Sigmoid colon (tissue), 7 donors: ENCODE data around the gene CLCN7. TPM values are rescaled to one million over a fixed set of nuclear protein-coding genes. Genes with fewer than 3 reads are reported as not detected.

ENCODE experiments used
- DNase-seq: peaks from one replicate; pipeline ENCODE4 v3.0.0-alpha.2; 2019
- H3K27ac ChIP-seq, 4 donors: fragments of 200-600 bp; sonication (generic); one replicate each; pipeline ENCODE4 v1.5.1; 2016 to 2019; ENCODE audit warnings: mild to moderate bottlenecking in 1 of 4
- H3K27me3 ChIP-seq, 3 donors: fragments of 200-600 bp; sonication (generic); one replicate each; pipeline ENCODE4 v1.5.1; 2019; ENCODE audit warnings: mild to moderate bottlenecking in 1 of 3
- H3K36me3 ChIP-seq, 4 donors: fragments of 200-600 bp; sonication (generic); one replicate each; pipeline ENCODE4 v1.5.1; 2016 to 2019
- H3K4me1 ChIP-seq, 4 donors: fragments of 200-600 bp; sonication (generic); one replicate each; pipeline ENCODE4 v1.5.1; 2017 to 2019
- H3K4me3 ChIP-seq, 4 donors: fragments of 200-600 bp; sonication (generic); one replicate each; pipeline ENCODE4 v1.5.1; 2017 to 2019; ENCODE audit warnings: mild to moderate bottlenecking in 2 of 4, moderate library complexity in 1 of 4
- H3K9me3 ChIP-seq, 4 donors: fragments of 200-600 bp in 3 of 4; sonication (generic) in 3 of 4; one replicate each; pipeline versions ENCODE4 v1.5.1 to v1.6.1; 2013 to 2019
- CTCF ChIP-seq, 4 experiments: fragments of 450-650 bp in 3 of 4; fragments of 200-600 bp in 1 of 4; IDR thresholded peaks; one replicate each; pipeline ENCODE4 v1.5.1; 2016 to 2019; ENCODE audit warnings: antibody characterized with exemption in 4 of 4, mild to moderate bottlenecking in 3 of 4, moderate library complexity in 2 of 4
- EP300 ChIP-seq, 4 donors: sonication (generic); formaldehyde crosslinking; IDR thresholded peaks; one replicate each; pipeline ENCODE4 v1.6.1; 2017; ENCODE audit warnings: antibody characterized with exemption in 4 of 4
- POLR2A ChIP-seq, 2 donors: fragments of 450-650 bp; IDR thresholded peaks; one replicate each; pipeline ENCODE4 v1.6.1; 2016; ENCODE audit warnings: antibody characterized with exemption in 2 of 2, mild to moderate bottlenecking in 2 of 2, moderate library complexity in 2 of 2
- POLR2AphosphoS5 ChIP-seq, 4 donors: sonication (generic); formaldehyde crosslinking; IDR thresholded peaks; one replicate each; pipeline ENCODE4 v1.6.1; 2017; ENCODE audit warnings: antibody characterized with exemption in 4 of 4
- WGBS, 2 donors: extraction: QIAGEN DNeasy Blood & Tissue Kit; methylation state at CpG; one replicate each; pipeline ENCODE4 v1.1.7; 2013; 5-methylcytosine and 5-hydroxymethylcytosine counted together
- intact Hi-C: fragments of 100-400 bp; cut with DNase I; formaldehyde crosslinking; loops from one replicate; pipeline ENCODE4 v1.15.1; 2023
- polyA plus RNA-seq, 3 donors: library from polyadenylated mRNA; stranded (reverse); fragments of 200-250 nt; gene quantifications; one replicate each; pipeline ENCODE4 v1.2.3, GENCODE V29; 2013
- total RNA-seq, 4 donors: library from RNA; depleted of rRNA; stranded (reverse); fragments of >200 nt; gene quantifications; one replicate each; pipeline ENCODE4 v1.1.0, GENCODE V29; 2016
- donor health status: healthy with polysubstance abuse.
- donor health status: Bipolar disorder and iron deficiency.
- donor health status: healthy.

The CLCN7 gene
- total and polyA plus RNA-seq, 7 donors, result 4.2 to 78.7 (median 38.7) TPM

GRCh38 chr16:1459967-1460366 is 14.9 kb downstream of the CLCN7 start:
- Histone ChIP-seq H3K4me3 (no peak overlapping the region), H3K9me3 (no peaks in the 10 kb centered on the region), H3K4me1 (peaks cover 0 to 21% (median 9%) of the 10 kb centered on the region in 4 donors), H3K36me3 (peaks cover 19 to 77% (median 20%) of the 10 kb centered on the region in 4 donors), H3K27me3 (no peaks in the 10 kb centered on the region), H3K27ac (peak overlapping the region in 2 of 4 donors; percentile 66 to 80)
- no peak for TF ChIP-seq POLR2AphosphoS5 (IDR thresholded peaks at IDR 0.05)
- no peak for TF ChIP-seq EP300 (IDR thresholded peaks at IDR 0.05)
- TF ChIP-seq CTCF (IDR thresholded peaks at IDR 0.05), result no peak
- no peak for TF ChIP-seq POLR2A (IDR thresholded peaks at IDR 0.05)
- no peak for DNase-seq
- intact Hi-C loops, result no loop called here
- WGBS, 2 donors, result 86 to 87% methylated on average over 10 of the region's 10 CpGs

GRCh38 chr16:1458977-1459341 is 15.9 kb downstream of the CLCN7 start:
- H3K36me3 ChIP-seq, result peaks cover 20 to 79% (median 30%) of the 10 kb centered on the region in 4 donors
- no peaks in the 10 kb centered on the region for H3K27me3 ChIP-seq
- no peak for TF ChIP-seq CTCF (IDR thresholded peaks at IDR 0.05)
- TF ChIP-seq POLR2AphosphoS5 (IDR thresholded peaks at IDR 0.05), result no peak
- TF ChIP-seq EP300 (IDR thresholded peaks at IDR 0.05), result no peak
- no peak for TF ChIP-seq POLR2A (IDR thresholded peaks at IDR 0.05)
- DNase-seq, result no peak
- H3K4me3 ChIP-seq, result no peak overlapping the region
- no peaks in the 10 kb centered on the region for H3K9me3 ChIP-seq
- intact Hi-C loops, result no loop called here
- peaks cover 0 to 21% (median 9%) of the 10 kb centered on the region in 4 donors for H3K4me1 ChIP-seq
- WGBS, 2 donors, result 63 to 87% methylated on average over 14 of the region's 14 CpGs
- H3K27ac ChIP-seq, result no peak overlapping the region

- H3K27ac ChIP-seq, result no peak overlapping the region
- no peaks in the 10 kb centered on the region for H3K9me3 ChIP-seq
- H3K4me3 ChIP-seq, result no peak overlapping the region
- peaks cover 23 to 79% (median 35%) of the 10 kb centered on the region in 4 donors for H3K36me3 ChIP-seq
- TF ChIP-seq EP300 (IDR thresholded peaks at IDR 0.05) (no peak), POLR2A (IDR thresholded peaks at IDR 0.05) (no peak), POLR2AphosphoS5 (IDR thresholded peaks at IDR 0.05) (no peak), CTCF (IDR thresholded peaks at IDR 0.05) (no peak)
- intact Hi-C loops, result no loop called here
- no peak for DNase-seq
- 86 to 94% methylated on average over 26 of the region's 26 CpGs for WGBS, 2 donors
- no peaks in the 10 kb centered on the region for H3K27me3 ChIP-seq
- H3K4me1 ChIP-seq, result peaks cover 0 to 21% (median 9%) of the 10 kb centered on the region in 4 donors
Measured at GRCh38 chr16:1458336-1458976, 16.4 kb downstream of the CLCN7 start.

GRCh38 chr16:1457489-1458245 is 17.2 kb downstream of the CLCN7 start:
- intact Hi-C loops, result no loop called here
- H3K36me3 ChIP-seq, result peaks cover 25 to 82% (median 42%) of the 10 kb centered on the region in 4 donors
- WGBS, 2 donors, result 82 to 93% methylated on average over 42 of the region's 42 CpGs
- H3K9me3 ChIP-seq, result no peaks in the 10 kb centered on the region
- H3K27me3 ChIP-seq, result no peaks in the 10 kb centered on the region
- no peak for TF ChIP-seq POLR2A (IDR thresholded peaks at IDR 0.05)
- TF ChIP-seq POLR2AphosphoS5 (IDR thresholded peaks at IDR 0.05), result no peak
- TF ChIP-seq EP300 (IDR thresholded peaks at IDR 0.05), result no peak
- TF ChIP-seq CTCF (IDR thresholded peaks at IDR 0.05), result no peak
- no peak overlapping the region for H3K4me3 ChIP-seq
- H3K27ac ChIP-seq, result no peak overlapping the region
- peaks cover 0 to 21% (median 9%) of the 10 kb centered on the region in 4 donors for H3K4me1 ChIP-seq
- DNase-seq, result no peak
